ENCODE measurements around the gene GJB2.

- TF ChIP-seq CTCF (IDR thresholded peaks at IDR 0.05), result no peak
- TF ChIP-seq POLR2A (IDR thresholded peaks at IDR 0.05), result no peak
- TF ChIP-seq POLR2AphosphoS5 (IDR thresholded peaks at IDR 0.05), result peak; percentile 7
These were observed 24.4 kb upstream of the GJB2 start for GRCh38 chr13:20217168-20217567.

Measured in prostate gland (tissue), 2 donors.